Measurements from ENCODE around the gene INAFM2. TPM values are rescaled to one million over a fixed set of nuclear protein-coding genes. Genes with fewer than 3 reads are reported as not detected.
A peak's percentile ranks its signal among the peaks of the same experiment; 100 is the strongest.

Gene INAFM2
- total RNA-seq, 1 donor from 2014 or later = 20.6 TPM

GRCh38 chr15:40327457-40327856 lies 4.0 kb downstream of the INAFM2 start:
- no peak for DNase-seq (ENCODE audit: low read depth, low spot score)

- no peak for DNase-seq (ENCODE audit: low read depth, low spot score)
Observed at GRCh38 chr15:40328176-40328575, 4.7 kb downstream of the INAFM2 start.

GRCh38 chr15:40328751-40329150 lies 5.3 kb downstream of the INAFM2 start:
- DNase-seq (ENCODE audit: low read depth, low spot score) = no peak

- DNase-seq (ENCODE audit: low read depth, low spot score) = no peak
Observed at GRCh38 chr15:40329804-40330203, 6.3 kb downstream of the INAFM2 start.

- DNase-seq (ENCODE audit: low read depth, low spot score) = no peak
Observed at GRCh38 chr15:40330368-40330836, 6.9 kb downstream of the INAFM2 start.

GRCh38 chr15:40331026-40331425 lies 7.5 kb downstream of the INAFM2 start:
- DNase-seq (ENCODE audit: low read depth, low spot score) = no peak

GRCh38 chr15:40331637-40332036 lies 8.1 kb downstream of the INAFM2 start:
- DNase-seq (ENCODE audit: low read depth, low spot score) = no peak

GRCh38 chr15:40332113-40332781 lies 8.8 kb downstream of the INAFM2 start:
- DNase-seq (ENCODE audit: low read depth, low spot score) = no peak

GRCh38 chr15:40333922-40334492 lies 10.5 kb downstream of the INAFM2 start:
- DNase-seq (ENCODE audit: low read depth, low spot score) = peak; percentile 95

GRCh38 chr15:40334541-40334940 lies 11.0 kb downstream of the INAFM2 start:
- DNase-seq (ENCODE audit: low read depth, low spot score) = no peak

- DNase-seq (ENCODE audit: low read depth, low spot score) = no peak
Observed at GRCh38 chr15:40334941-40335795, 11.7 kb downstream of the INAFM2 start.

- no peak for DNase-seq (ENCODE audit: low read depth, low spot score)
Observed at GRCh38 chr15:40335938-40336743, 12.6 kb downstream of the INAFM2 start.

- DNase-seq (ENCODE audit: low read depth, low spot score) = no peak
Observed at GRCh38 chr15:40336744-40337122, 13.2 kb downstream of the INAFM2 start.

- DNase-seq (ENCODE audit: low read depth, low spot score) = no peak
Observed at GRCh38 chr15:40337597-40337996, 14.1 kb downstream of the INAFM2 start.

- DNase-seq (ENCODE audit: low read depth, low spot score) = no peak
Observed at GRCh38 chr15:40338041-40338657, 14.7 kb downstream of the INAFM2 start.

- DNase-seq (ENCODE audit: low read depth, low spot score) = no peak
Observed at GRCh38 chr15:40338921-40339620, 15.6 kb downstream of the INAFM2 start.

GRCh38 chr15:40339621-40339945 lies 16.1 kb downstream of the INAFM2 start:
- no peak for DNase-seq (ENCODE audit: low read depth, low spot score)

- DNase-seq (ENCODE audit: low read depth, low spot score) = no peak
Observed at GRCh38 chr15:40340038-40340739, 16.7 kb downstream of the INAFM2 start.

- DNase-seq (ENCODE audit: low read depth, low spot score) = no peak
Observed at GRCh38 chr15:40340740-40341400, 17.4 kb downstream of the INAFM2 start, which contains the start of gene CCDC9B. Gene CCDC9B (minus strand): TSS chr15:40340939. CDS start chr15:40340819, 120 bp downstream.
